OCI-M2 (cell line): ENCODE data around the gene SLC26A11.

ENCODE experiments used
- DNase-seq: peaks from one replicate; lab custom pipeline; 2025; ENCODE audit not compliant: unreplicated experiment; lab: John Stamatoyannopoulos, UW

The SLC26A11 gene

GRCh38 chr17:80220054-80220735 is at the start of gene SLC26A11, which contains the start of gene SGSH:
Gene SLC26A11 (plus strand): TSS chr17:80220427. CDS start chr17:80221561, 1,134 bp downstream.
Gene SGSH (minus strand): TSS chr17:80220333. CDS start chr17:80220313, 20 bp downstream.
- DNase-seq: no peak

DNA sequence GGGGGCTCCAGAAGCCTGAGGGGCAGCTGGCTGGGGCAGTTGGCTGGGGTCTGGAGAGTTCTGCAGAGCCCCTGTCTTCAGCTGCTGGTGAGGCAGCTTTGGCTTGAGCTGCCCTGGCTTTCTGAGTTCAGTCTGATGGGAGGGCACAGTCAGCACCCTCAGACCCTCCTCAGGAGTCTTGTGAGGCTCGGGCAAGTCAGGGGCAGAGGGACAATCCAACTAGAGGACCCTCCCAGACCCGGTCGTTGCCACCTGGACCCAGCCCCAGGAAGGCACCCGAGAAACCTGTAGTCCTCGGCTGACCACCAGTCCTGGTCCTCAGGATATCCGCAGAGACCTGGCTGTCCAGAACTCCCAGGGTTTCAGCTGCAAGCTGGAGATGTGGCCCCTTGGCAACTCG is 48.5 kb upstream of the SLC26A11 start:
- DNase-seq: no peak

DNA sequence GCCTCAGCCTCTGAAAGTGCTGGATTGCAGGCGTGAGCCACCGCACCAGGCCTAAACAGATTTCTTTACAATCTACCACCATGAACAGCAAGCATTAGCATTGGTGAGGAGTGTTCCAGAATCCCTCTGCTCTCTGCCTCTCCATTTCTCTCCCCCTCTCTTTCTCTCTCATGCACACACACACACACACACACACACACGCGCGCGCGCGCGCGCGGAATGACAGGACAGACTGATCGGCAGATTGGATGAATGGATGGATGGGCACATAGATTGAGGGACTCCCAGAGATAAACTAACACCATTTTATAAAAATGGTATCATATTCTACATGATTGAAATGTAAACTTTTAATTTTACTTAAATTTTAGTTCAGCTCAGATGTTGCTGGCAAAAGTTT is 47.1 kb upstream of the SLC26A11 start:
- no peak for DNase-seq

GRCh38 chr17:80173916-80174315 is 46.3 kb upstream of the SLC26A11 start:
- DNase-seq: no peak

- DNase-seq: no peak
Measured at GRCh38 chr17:80176757-80177156, 43.5 kb upstream of the SLC26A11 start.

DNA sequence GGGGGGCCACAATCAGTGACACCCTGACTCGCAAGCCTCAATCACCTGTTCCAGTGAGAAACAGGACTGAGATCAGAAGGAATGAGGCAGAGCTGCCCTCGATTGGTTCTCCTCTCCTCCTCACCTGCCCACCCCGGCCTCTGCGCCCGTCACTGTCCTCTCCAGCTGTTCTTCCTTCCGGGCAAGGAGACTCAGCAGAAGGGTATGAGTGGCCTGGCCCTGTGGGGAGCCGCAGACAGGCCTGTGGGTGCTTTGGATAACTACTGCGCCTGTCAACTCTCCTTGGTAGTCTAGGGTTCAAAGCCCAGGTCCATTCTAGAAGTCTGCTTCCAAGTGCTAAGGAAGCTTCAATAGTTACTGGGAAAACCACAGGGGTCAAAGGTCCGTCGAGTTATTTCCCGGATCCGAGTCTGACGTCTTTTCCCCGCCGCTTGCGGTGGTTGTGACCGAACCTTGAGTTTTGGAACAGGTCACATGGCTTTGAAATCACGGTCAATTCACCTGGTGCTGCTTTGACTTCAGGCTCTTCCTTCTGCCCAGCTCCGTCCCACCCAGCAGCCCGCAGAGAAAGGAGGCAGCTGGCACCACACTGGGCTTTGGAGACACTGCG is 42.1 kb upstream of the SLC26A11 start:
- DNase-seq: no peak

DNA sequence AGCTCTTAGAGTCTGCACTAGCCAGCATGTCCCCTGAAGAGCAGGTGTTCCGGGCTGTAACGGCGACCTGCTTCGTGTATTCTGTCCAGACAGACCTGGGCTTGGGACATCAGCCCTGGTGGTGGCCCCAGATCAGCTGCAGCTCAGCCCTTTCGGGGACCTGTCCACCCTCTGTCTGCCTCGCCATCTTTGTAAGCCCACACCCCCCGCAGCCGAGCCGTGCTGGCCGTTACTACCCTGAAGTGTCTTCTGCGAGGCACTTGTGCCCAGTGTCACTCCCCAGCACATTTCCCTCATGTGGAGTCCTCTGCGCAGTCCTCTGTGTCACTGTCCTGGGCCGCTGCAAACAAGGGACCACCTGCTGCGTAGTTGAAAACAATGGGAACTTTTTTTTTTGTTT is 40.0 kb upstream of the SLC26A11 start:
- DNase-seq: no peak

DNA sequence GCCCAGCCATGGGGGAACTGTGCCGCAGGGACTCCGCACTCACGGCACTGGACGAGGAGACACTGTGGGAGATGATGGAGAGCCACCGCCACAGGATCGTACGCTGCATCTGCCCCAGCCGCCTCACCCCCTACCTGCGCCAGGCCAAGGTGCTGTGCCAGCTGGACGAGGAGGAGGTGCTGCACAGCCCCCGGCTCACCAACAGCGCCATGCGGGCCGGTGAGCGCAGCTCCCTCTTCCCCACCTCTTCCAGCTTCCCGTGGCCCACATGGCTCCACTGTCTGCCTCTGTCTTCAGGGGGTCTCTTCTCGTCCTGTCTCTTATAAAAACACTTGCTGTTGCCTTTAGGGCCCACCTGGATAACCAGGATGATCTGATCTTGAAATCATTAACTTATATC is 38.8 kb upstream of the SLC26A11 start:
- DNase-seq: no peak

DNA sequence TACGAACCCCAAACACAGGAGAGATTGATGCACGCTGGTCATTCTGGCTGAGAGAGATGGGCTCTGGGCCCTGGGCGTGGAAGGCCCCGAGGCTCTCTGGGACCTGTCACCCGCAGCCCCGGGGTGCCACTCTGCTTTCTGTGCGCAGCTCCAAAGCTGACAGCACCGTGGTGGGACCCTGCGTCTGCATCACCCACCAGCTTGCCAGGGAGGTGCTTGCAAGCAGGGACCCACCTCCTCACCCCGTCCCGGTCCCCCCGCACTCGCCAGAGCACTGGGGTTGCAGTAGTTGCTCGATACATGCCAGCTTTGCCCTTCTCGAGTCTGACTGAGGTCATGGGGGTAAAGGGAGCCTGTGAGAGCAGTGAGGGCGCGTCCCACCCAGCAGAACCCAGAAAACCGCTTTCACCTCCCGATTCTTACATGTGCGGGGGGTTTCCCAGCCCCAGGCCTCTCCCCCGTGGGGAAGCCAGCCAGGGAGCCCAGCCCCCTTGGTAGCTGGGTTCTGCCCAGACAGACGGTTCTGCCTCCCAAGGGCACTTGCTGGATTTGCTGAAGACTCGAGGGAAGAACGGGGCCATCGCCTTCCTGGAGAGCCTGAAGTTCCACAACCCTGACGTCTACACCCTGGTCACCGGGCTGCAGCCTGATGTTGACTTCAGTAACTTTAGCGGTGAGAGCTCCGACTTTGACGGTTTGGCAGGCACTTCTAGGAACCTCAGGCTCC is 37.9 kb upstream of the SLC26A11 start:
- DNase-seq: no peak

GRCh38 chr17:80182845-80183223 is 37.4 kb upstream of the SLC26A11 start:
- DNase-seq: no peak

DNA sequence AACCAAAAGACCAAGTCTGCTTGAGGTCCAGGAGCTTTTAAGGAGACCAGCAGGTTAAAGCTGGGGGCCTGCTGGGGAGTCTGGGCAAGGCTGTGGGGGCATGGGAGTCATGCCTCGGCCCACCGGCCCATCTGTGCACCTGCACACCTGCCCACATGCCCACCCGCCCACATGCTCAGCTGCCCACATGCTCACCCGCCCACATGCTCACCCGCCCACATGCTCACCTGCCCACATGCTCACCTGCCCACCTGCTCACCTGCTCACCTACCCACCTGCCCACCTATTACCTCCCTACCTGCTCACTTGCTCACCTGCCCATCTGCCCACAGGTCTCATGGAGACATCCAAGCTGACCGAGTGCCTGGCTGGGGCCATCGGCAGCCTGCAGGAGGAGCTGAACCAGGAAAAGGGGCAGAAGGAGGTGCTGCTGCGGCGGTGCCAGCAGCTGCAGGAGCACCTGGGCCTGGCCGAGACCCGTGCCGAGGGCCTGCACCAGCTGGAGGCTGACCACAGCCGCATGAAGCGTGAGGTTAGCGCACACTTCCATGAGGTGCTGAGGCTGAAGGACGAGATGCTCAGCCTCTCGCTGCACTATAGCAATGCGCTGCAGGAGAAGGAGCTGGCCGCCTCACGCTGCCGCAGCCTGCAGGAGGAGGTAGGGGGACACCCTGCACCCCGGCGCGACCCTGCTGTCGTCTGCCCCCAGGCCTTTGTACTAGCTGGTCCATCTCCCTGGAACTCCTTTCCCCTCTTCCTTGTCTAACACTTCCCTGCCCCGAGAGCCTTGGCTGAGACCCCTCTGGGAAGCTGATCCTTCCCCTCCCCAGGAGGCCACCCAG is 36.4 kb upstream of the SLC26A11 start:
- DNase-seq: no peak

- no peak for DNase-seq
Measured at GRCh38 chr17:80184423-80184714, 35.9 kb upstream of the SLC26A11 start.

GRCh38 chr17:80185968-80186367 is 34.3 kb upstream of the SLC26A11 start:
- DNase-seq: no peak

DNA sequence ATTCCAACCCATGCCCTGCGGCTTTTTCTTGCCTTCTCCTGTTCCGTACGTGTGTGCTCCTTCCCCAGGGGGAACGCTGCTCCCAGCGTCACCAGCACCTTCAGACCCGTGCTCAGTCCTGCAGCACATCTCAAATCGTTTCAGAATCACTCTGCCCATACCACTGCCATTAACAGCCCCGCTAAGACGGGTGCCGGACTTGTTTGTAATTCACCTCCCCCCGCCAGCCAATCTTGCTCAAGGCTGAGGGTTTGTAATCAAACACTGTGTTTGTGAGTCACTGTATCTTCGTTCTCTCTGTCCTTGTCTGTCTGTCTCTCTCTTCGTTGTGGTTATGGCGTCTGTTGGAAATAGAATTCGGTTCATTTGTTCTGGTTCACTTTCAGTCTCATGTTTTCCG is 33.1 kb upstream of the SLC26A11 start:
- DNase-seq: no peak

DNA sequence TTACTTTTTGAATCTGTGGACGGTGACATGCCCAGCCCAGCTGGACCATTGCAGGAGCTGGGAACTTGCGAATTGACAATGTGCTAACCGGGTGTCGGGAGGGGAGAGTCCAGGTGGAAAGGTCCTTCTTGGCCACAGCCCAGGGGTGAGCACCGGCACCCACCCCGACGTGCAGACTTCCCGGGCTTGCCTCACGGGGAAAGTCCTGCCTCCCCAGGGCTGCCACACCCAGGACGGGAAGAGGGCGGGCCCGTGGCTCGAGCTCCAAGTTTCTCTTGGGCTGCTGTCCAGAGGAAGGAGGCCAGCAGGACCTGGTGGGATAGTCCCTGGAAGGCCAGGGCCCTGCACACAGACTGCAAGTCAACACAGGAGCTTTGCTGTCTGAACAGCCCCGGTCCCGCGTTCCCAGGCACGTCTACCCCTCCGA is 32.7 kb upstream of the SLC26A11 start:
- no peak for DNase-seq

- no peak for DNase-seq
Measured at GRCh38 chr17:80189611-80190010, 30.6 kb upstream of the SLC26A11 start.

- no peak for DNase-seq
Measured at GRCh38 chr17:80190716-80191115, 29.5 kb upstream of the SLC26A11 start.

DNA sequence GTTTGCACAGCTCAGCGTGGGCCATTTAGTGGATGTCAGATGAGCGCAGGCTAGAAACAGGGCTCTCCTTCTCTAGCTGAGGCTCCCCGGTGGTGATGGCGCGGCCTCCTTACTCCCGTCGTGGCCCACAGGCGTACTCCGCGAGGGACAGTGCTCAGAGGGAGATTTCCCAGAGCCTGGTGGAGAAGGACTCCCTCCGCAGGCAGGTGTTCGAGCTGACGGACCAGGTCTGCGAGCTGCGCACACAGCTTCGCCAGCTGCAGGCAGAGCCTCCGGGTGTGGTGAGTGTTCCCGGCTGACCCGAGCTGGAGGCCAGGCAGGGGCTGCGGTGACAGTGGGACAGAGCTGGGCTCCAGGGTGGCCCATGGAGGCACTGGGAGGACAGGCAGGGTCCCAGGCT is 29.0 kb upstream of the SLC26A11 start:
- DNase-seq: no peak

GRCh38 chr17:80191865-80192661 is 28.2 kb upstream of the SLC26A11 start:
- DNase-seq: no peak

GRCh38 chr17:80195141-80195540 is 25.1 kb upstream of the SLC26A11 start:
- DNase-seq: no peak
